Keratinocyte (primary cell): Measurements from ENCODE around the gene ATP5ME. TPM values are rescaled to one million over a fixed set of nuclear protein-coding genes. Genes with fewer than 3 reads are reported as not detected.

Experiments
- DNase-seq: peaks from one replicate; pipeline ENCODE4 v3.0.0-alpha.2; 2011; ENCODE audit warnings: low read depth, missing footprints, low spot score
- FAIRE-seq: peaks from 2 replicates; lab custom pipeline; 2011; peaks lifted over from hg19 to GRCh38; lab: Jason Lieb, UNC
- H2AFZ ChIP-seq: 2 replicates; pipeline ENCODE4 v1.6.0; 2012; ENCODE audit warnings: low read length, control low read depth, inconsistent platforms; ENCODE audit not compliant: control insufficient read depth
- H3K27ac ChIP-seq: 2 replicates; pipeline ENCODE4 v1.5.1; 2011; ENCODE audit warnings: low read length; ENCODE audit not compliant: control insufficient read depth, insufficient read depth
- H3K27me3 ChIP-seq: 3 replicates; pipeline ENCODE4 v1.6.0; 2011; ENCODE audit warnings: low read length; ENCODE audit not compliant: control insufficient read depth, insufficient read depth; ENCODE audit errors: extremely low read depth
- H3K36me3 ChIP-seq, 2 experiments: 2 replicates in 1 of 2; 3 replicates in 1 of 2; pipeline ENCODE4 v1.5.1; 2011; ENCODE audit warnings: low read length in 2 of 2, mild to moderate bottlenecking in 1 of 2; ENCODE audit not compliant: control insufficient read depth in 2 of 2, insufficient read depth in 2 of 2; ENCODE audit errors: extremely low read depth in 1 of 2
- H3K4me1 ChIP-seq: 3 replicates; pipeline ENCODE4 v1.5.1; 2011; ENCODE audit warnings: low read length; ENCODE audit not compliant: control insufficient read depth, insufficient read depth; ENCODE audit errors: extremely low read depth
- H3K4me2 ChIP-seq: 3 replicates; pipeline ENCODE4 v1.6.0; 2011; ENCODE audit warnings: low read depth, low read length; ENCODE audit not compliant: control insufficient read depth, insufficient read depth; ENCODE audit errors: extremely low read depth
- H3K4me3 ChIP-seq, 3 experiments: fragments of 200-600 bp in 1 of 3; sonication (generic) in 1 of 3; 2 replicates in 2 of 3; 3 replicates in 1 of 3; pipeline ENCODE4 v1.5.1; 2011 to 2016; ENCODE audit warnings: low read length in 3 of 3, mild to moderate bottlenecking in 3 of 3, control low read depth in 2 of 3, inconsistent platforms in 1 of 3, low read depth in 1 of 3, mixed read lengths in 1 of 3, mixed run types in 1 of 3, moderate library complexity in 1 of 3; ENCODE audit not compliant: control insufficient read depth in 2 of 3, insufficient read depth in 2 of 3; ENCODE audit errors: extremely low read depth in 1 of 3
- H3K79me2 ChIP-seq: 2 replicates; pipeline ENCODE4 v1.6.0; 2012; ENCODE audit warnings: low read length; ENCODE audit not compliant: control insufficient read depth, insufficient read depth
- H3K9ac ChIP-seq: 3 replicates; pipeline ENCODE4 v1.6.0; 2011; ENCODE audit warnings: low read length; ENCODE audit not compliant: control insufficient read depth, insufficient read depth; ENCODE audit errors: extremely low read depth
- H3K9me1 ChIP-seq: 3 replicates; pipeline ENCODE4 v1.6.0; 2011; ENCODE audit warnings: low read length; ENCODE audit not compliant: control insufficient read depth, insufficient read depth; ENCODE audit errors: extremely low read depth
- H3K9me3 ChIP-seq: 2 replicates; pipeline ENCODE4 v1.5.1; 2012; ENCODE audit warnings: low read depth, low read length; ENCODE audit not compliant: control insufficient read depth
- H4K20me1 ChIP-seq: 3 replicates; pipeline ENCODE4 v1.6.0; 2011; ENCODE audit warnings: low read length; ENCODE audit not compliant: control insufficient read depth, insufficient read depth; ENCODE audit errors: extremely low read depth
- CTCF ChIP-seq, 3 experiments: IDR thresholded peaks in 1 of 3; conservative IDR thresholded peaks in 1 of 3; optimal IDR thresholded peaks in 1 of 3; 2 replicates in 2 of 3; 3 replicates in 1 of 3; pipeline versions ENCODE3 to v1.5.1; 2011; ENCODE audit warnings: low read length in 3 of 3, mild to moderate bottlenecking in 3 of 3, moderate library complexity in 2 of 3, control low read depth in 1 of 3, inconsistent platforms in 1 of 3; ENCODE audit not compliant: insufficient read depth in 2 of 3; ENCODE audit errors: extremely low read depth in 1 of 3
- EZH2 ChIP-seq: IDR thresholded peaks from one replicate; pipeline ENCODE4 v1.6.1; 2012; ENCODE audit warnings: inconsistent platforms, mild to moderate bottlenecking, low read length, moderate library complexity
- dilution Hi-C: fragments of 300-500 bp; cut with MboI; formaldehyde crosslinking; loops from one replicate; pipeline ENCODE4 v1.7.0; 2020; ENCODE audit warnings: low sequenced_read_pairs; ENCODE audit not compliant: extremely low pct_ligation_motif_present
- polyA plus RNA-seq, 5 experiments: library from polyadenylated mRNA; depleted of rRNA in 3 of 5; stranded (reverse) in 3 of 5; stranded (forward) in 1 of 5; unstranded in 1 of 5; fragments of >200 nt; gene quantifications; 1 replicate in 1 of 5; 2 replicates in 3 of 5; 3 replicates in 1 of 5; pipeline versions ENCODE4 v1.2.1 to v1.2.3, GENCODE V29; 2011 to 2012; ENCODE audit warnings: missing spikeins in 2 of 5, low read depth in 1 of 5, low replicate concordance in 1 of 5

ATP5ME gene
- polyA plus RNA-seq, 1 donor (not counting 4 experiments of a cell fraction or from before 2014, with no cell fraction given): 438 TPM

GRCh38 chr4:623914-624566 lies 50.0 kb downstream of the ATP5ME start:
- FAIRE-seq: no peak
- H3K4me1 ChIP-seq: no peaks in the 10 kb centered on the region

GRCh38 chr4:622996-623913 lies 50.8 kb downstream of the ATP5ME start:
- H3K27ac ChIP-seq: no peak overlapping the region
- DNase-seq (no peak), FAIRE-seq (no peak)
- no peaks in the 10 kb centered on the region for H3K27me3 ChIP-seq
- TF ChIP-seq CTCF (optimal IDR thresholded peaks at IDR 0.05 in 1 of 3, IDR thresholded peaks at IDR 0.05 in 1 of 3, conservative IDR thresholded peaks at IDR 0.05 in 1 of 3; ENCODE audit: extremely low read depth in 1 of 3, insufficient read depth in 2 of 3, low read length in 3 of 3) (no peak), EZH2 (no peak)
- H3K36me3 ChIP-seq: no peaks in the 10 kb centered on the region
- peaks cover 3% of the 10 kb centered on the region for H3K9me3 ChIP-seq
- no peak overlapping the region for H2AFZ ChIP-seq
- H3K79me2 ChIP-seq: no peaks in the 10 kb centered on the region
- H3K4me3 ChIP-seq: no peak overlapping the region
- no peaks in the 10 kb centered on the region for H3K4me1 ChIP-seq
- no peaks in the 10 kb centered on the region for H4K20me1 ChIP-seq
- no peak overlapping the region for H3K4me2 ChIP-seq
- H3K9ac ChIP-seq: no peak overlapping the region
- dilution Hi-C loops: no loop called here
- no peaks in the 10 kb centered on the region for H3K9me1 ChIP-seq

More at GRCh38 chr4:623914-624566, 50.0 kb downstream of the ATP5ME start:
- Histone ChIP-seq H4K20me1 (no peaks in the 10 kb centered on the region), H3K9me1 (no peaks in the 10 kb centered on the region), H3K36me3 (no peaks in the 10 kb centered on the region), H3K9me3 (peaks cover 3% of the 10 kb centered on the region), H3K27ac (no peak overlapping the region), H3K79me2 (no peaks in the 10 kb centered on the region), H2AFZ (no peak overlapping the region), H3K9ac (no peak overlapping the region), H3K4me3 (no peak overlapping the region), H3K27me3 (no peaks in the 10 kb centered on the region), H3K4me2 (no peak overlapping the region)
- TF ChIP-seq CTCF (optimal IDR thresholded peaks at IDR 0.05 in 1 of 3, IDR thresholded peaks at IDR 0.05 in 1 of 3, conservative IDR thresholded peaks at IDR 0.05 in 1 of 3; ENCODE audit: extremely low read depth in 1 of 3, insufficient read depth in 2 of 3, low read length in 3 of 3): no peak
- no peak for TF ChIP-seq EZH2
- no peak for DNase-seq
- dilution Hi-C loops: no loop called here

Other genes with a start within 250 kb of the ATP5ME start
- 8.6 to 15.7 TPM (median 10.0 TPM) in 3 replicates for gene ZNF721, start 175.1 kb downstream of the ATP5ME start, polyA plus RNA-seq
- gene PIGG, start 175.1 kb downstream of the ATP5ME start, polyA plus RNA-seq: 45.7 to 74.6 TPM (median 68.9 TPM) in 3 replicates
- not detected in 3 replicates for gene TMEM271, start 98.0 kb downstream of the ATP5ME start, polyA plus RNA-seq
- gene PDE6B, start 48.7 kb downstream of the ATP5ME start, polyA plus RNA-seq: 0.08 to 0.09 TPM in 2 of 3 replicates, not detected in the other
- 6.4 to 12.5 TPM (median 8.0 TPM) in 3 replicates for gene MYL5, start 266 bp upstream of the ATP5ME start, polyA plus RNA-seq
- gene SLC49A3, start 14.9 kb upstream of the ATP5ME start, polyA plus RNA-seq: 0.04 to 0.09 TPM in 2 of 3 replicates, not detected in the other
- 40.1 to 58.8 TPM (median 42.0 TPM) in 3 replicates for gene PCGF3, start 31.6 kb upstream of the ATP5ME start, polyA plus RNA-seq
- gene CPLX1, start 151.9 kb upstream of the ATP5ME start, polyA plus RNA-seq: 0.04 to 0.05 TPM in 2 of 3 replicates, not detected in the other